ENCODE measurements around the gene RBM17. TPM values are rescaled to one million over a fixed set of nuclear protein-coding genes. Genes with fewer than 3 reads are reported as not detected.

RBM17 gene
- total RNA-seq, 1 experiment from 2014 or later, result 65.4 TPM

- DNase-seq (ENCODE audit: low read depth, low spot score), result no peak
- no peak overlapping the region for H3K4me3 ChIP-seq (ENCODE audit: low read depth in 2 of 2, low read length in 2 of 2)
- in situ Hi-C loops (cut with HindIII; ENCODE audit: low pct_unique_long_range_greater_than_20kb, low sequenced_read_pairs) (no loop called here), intact Hi-C loops (cut with micrococcal nuclease; ENCODE audit: unreplicated experiment) (loop anchor here (2.0 to 10.0 kb wide), 2 partner anchors 45 to 293 kb away; no protein-coding TSS in a partner anchor)
- CTCF ChIA-PET, result no interaction called here
- peaks cover 35% of the 10 kb centered on the region for H3K36me3 ChIP-seq (ENCODE audit: control insufficient read depth, insufficient read depth, low read length)
- H3K27me3 ChIP-seq (ENCODE audit: control insufficient read depth, insufficient read depth, low read length), result no peaks in the 10 kb centered on the region
- H3K27ac ChIP-seq (ENCODE audit: low read length), result no peak overlapping the region
- POLR2A ChIA-PET, result no interaction called here
- no peak for ATAC-seq
- H3K4me1 ChIP-seq (ENCODE audit: control insufficient read depth, insufficient read depth, low read length), result no peaks in the 10 kb centered on the region
- no peaks in the 10 kb centered on the region for H3K9me3 ChIP-seq (ENCODE audit: control insufficient read depth, insufficient read depth, low read depth, low read length)
- no TSS peak for BruUV-seq (replicated peaks)
- no peak for TF ChIP-seq TCF7L2 (IDR thresholded peaks at IDR 0.05; ENCODE audit: low read depth, low read length)
- TF ChIP-seq CTCF (IDR thresholded peaks at IDR 0.05), result no peak
- TF ChIP-seq POLR2AphosphoS5 (IDR thresholded peaks at IDR 0.05; ENCODE audit: low read depth, low read length), result no peak
- TF ChIP-seq REST (IDR thresholded peaks at IDR 0.05; ENCODE audit: insufficient read depth in 1 of 2, low read depth in 2 of 2, low read length in 1 of 2), result no peak
- TF ChIP-seq SIN3A (IDR thresholded peaks at IDR 0.05; ENCODE audit: borderline replicate concordance, insufficient read depth, low read depth, low read length), result no peak
These were observed 20.6 kb downstream of the RBM17 start for GRCh38 chr10:6109444-6109775.

GRCh38 chr10:6110136-6110535 is 21.3 kb downstream of the RBM17 start:
- no peak overlapping the region for H3K4me3 ChIP-seq (ENCODE audit: low read depth in 2 of 2, low read length in 2 of 2)
- no peak overlapping the region for H3K27ac ChIP-seq (ENCODE audit: low read length)
- no peak for DNase-seq (ENCODE audit: low read depth, low spot score)
- BruUV-seq (replicated peaks), result no TSS peak
- intact Hi-C loops (cut with micrococcal nuclease; ENCODE audit: unreplicated experiment), result no loop called here
- no peaks in the 10 kb centered on the region; the same call in 1 of the 2 replicates for H3K4me1 ChIP-seq (ENCODE audit: control insufficient read depth, insufficient read depth, low read length)
- H3K27me3 ChIP-seq (ENCODE audit: control insufficient read depth, insufficient read depth, low read length), result no peaks in the 10 kb centered on the region
- ChIA-PET CTCF (no interaction called here), POLR2A (no interaction called here)
- peaks cover 39% of the 10 kb centered on the region for H3K36me3 ChIP-seq (ENCODE audit: control insufficient read depth, insufficient read depth, low read length)
- in situ Hi-C loops (cut with HindIII; ENCODE audit: low pct_unique_long_range_greater_than_20kb, low sequenced_read_pairs), result no loop called here
- no peaks in the 10 kb centered on the region for H3K9me3 ChIP-seq (ENCODE audit: control insufficient read depth, insufficient read depth, low read depth, low read length)
- no peak for ATAC-seq
- TF ChIP-seq REST (IDR thresholded peaks at IDR 0.05; ENCODE audit: insufficient read depth in 1 of 2, low read depth in 2 of 2, low read length in 1 of 2) (no peak), TCF7L2 (IDR thresholded peaks at IDR 0.05; ENCODE audit: low read depth, low read length) (no peak), CTCF (IDR thresholded peaks at IDR 0.05) (no peak), POLR2AphosphoS5 (IDR thresholded peaks at IDR 0.05; ENCODE audit: low read depth, low read length) (no peak), SIN3A (IDR thresholded peaks at IDR 0.05; ENCODE audit: borderline replicate concordance, insufficient read depth, low read depth, low read length) (no peak)

Measured in Panc1 (cell line).